DOHH2 (cell line): ENCODE results near the gene PPP1R7.

Source experiments
- H3F3A ChIP-seq: fragments of 200-600 bp; sonication (generic), shearing (Covaris generic); 2 replicates; pipeline ENCODE4 v1.6.0; 2016; ENCODE audit warnings: antibody characterized with exemption, mild to moderate bottlenecking; ENCODE audit not compliant: control insufficient read depth, insufficient read depth
- H3K27ac ChIP-seq: fragments of 200-600 bp; sonication (generic); 2 replicates; pipeline ENCODE4 v1.5.1; 2014; ENCODE audit warnings: low read depth, mild to moderate bottlenecking, low read length, moderate library complexity
- H3K27me3 ChIP-seq: fragments of 200-600 bp; sonication (generic); 2 replicates; pipeline ENCODE4 v1.6.1; 2014; ENCODE audit warnings: mild to moderate bottlenecking, low read length, mixed read lengths; ENCODE audit not compliant: control insufficient read depth
- H3K36me3 ChIP-seq: fragments of 200-600 bp; sonication (generic); 2 replicates; pipeline ENCODE4 v1.6.1; 2014; ENCODE audit warnings: mild to moderate bottlenecking, low read length, moderate library complexity, mixed read lengths; ENCODE audit not compliant: control insufficient read depth
- H3K4me1 ChIP-seq: fragments of 200-600 bp; sonication (generic); 2 replicates; pipeline ENCODE4 v1.6.1; 2014; ENCODE audit warnings: mild to moderate bottlenecking, low read length, mixed read lengths; ENCODE audit not compliant: control insufficient read depth
- H3K4me2 ChIP-seq: fragments of 200-600 bp; sonication (generic); 2 replicates; pipeline ENCODE4 v1.6.0; 2014; ENCODE audit warnings: mild to moderate bottlenecking, low read length, moderate library complexity
- H3K4me3 ChIP-seq: fragments of 200-600 bp; sonication (generic); 2 replicates; pipeline ENCODE4 v1.5.1; 2014; ENCODE audit warnings: mild to moderate bottlenecking, low read length, mixed read lengths
- H3K79me2 ChIP-seq: fragments of 200-600 bp; sonication (generic); 2 replicates; pipeline ENCODE4 v1.6.1; 2014; ENCODE audit warnings: mild to moderate bottlenecking, low read length, mixed read lengths; ENCODE audit not compliant: control insufficient read depth
- H3K9me2 ChIP-seq: fragments of 200-600 bp; sonication (generic); replicated peaks from 2 replicates; pipeline ENCODE4 v1.6.1; 2014; ENCODE audit warnings: mild to moderate bottlenecking, low read length, mixed read lengths; ENCODE audit not compliant: control insufficient read depth
- H3K9me3 ChIP-seq: fragments of 200-600 bp; sonication (generic); 2 replicates; pipeline ENCODE4 v1.6.1; 2014; ENCODE audit warnings: antibody characterized with exemption, low read length, mixed read lengths; ENCODE audit not compliant: control insufficient read depth, insufficient read depth
- H4K20me1 ChIP-seq: fragments of 200-600 bp; sonication (generic); 2 replicates; pipeline ENCODE4 v1.6.0; 2014; ENCODE audit warnings: low read depth, mild to moderate bottlenecking, antibody characterized with exemption, low read length, moderate library complexity; ENCODE audit not compliant: control insufficient read depth, insufficient read depth
- CTCF ChIP-seq: fragments of 200-600 bp; sonication (generic); IDR thresholded peaks from one replicate; pipeline ENCODE4 v1.5.1; 2014; ENCODE audit warnings: antibody characterized with exemption, mild to moderate bottlenecking, low read depth, low read length; ENCODE audit not compliant: poor library complexity, severe bottlenecking
- EZH2phosphoT487 ChIP-seq: fragments of 200-600 bp; sonication (generic); IDR thresholded peaks from 2 replicates; pipeline ENCODE4 v1.6.1; 2017; ENCODE audit warnings: borderline replicate concordance, mild to moderate bottlenecking, antibody characterized with exemption, low read length, moderate library complexity, mixed read lengths

The PPP1R7 gene

GRCh38 chr2:241132538-241133435 is 17.5 kb upstream of the PPP1R7 start:
- no peaks in the 10 kb centered on the region for H3F3A ChIP-seq
- H3K4me2 ChIP-seq: no peak overlapping the region
- peaks cover 35% of the 10 kb centered on the region for H3K36me3 ChIP-seq
- no peak overlapping the region for H3K4me3 ChIP-seq
- H3K4me1 ChIP-seq: no peaks in the 10 kb centered on the region
- no peak overlapping the region for H3K27ac ChIP-seq
- H3K9me2 ChIP-seq: no peaks in the 10 kb centered on the region
- no peaks in the 10 kb centered on the region for H3K27me3 ChIP-seq
- no peaks in the 10 kb centered on the region for H3K9me3 ChIP-seq
- no peaks in the 10 kb centered on the region for H3K79me2 ChIP-seq
- no peaks in the 10 kb centered on the region for H4K20me1 ChIP-seq
- TF ChIP-seq CTCF (no peak), EZH2phosphoT487 (no peak)

- H3K4me1 ChIP-seq: no peaks in the 10 kb centered on the region
- no peak for TF ChIP-seq CTCF
- TF ChIP-seq EZH2phosphoT487: no peak
- no peak overlapping the region for H3K4me2 ChIP-seq
- no peaks in the 10 kb centered on the region for H3K9me2 ChIP-seq
- H3K27me3 ChIP-seq: no peaks in the 10 kb centered on the region
- H3K9me3 ChIP-seq: no peaks in the 10 kb centered on the region
- no peaks in the 10 kb centered on the region for H3K79me2 ChIP-seq
- peaks cover 41% of the 10 kb centered on the region for H3K36me3 ChIP-seq
- no peak overlapping the region for H3K27ac ChIP-seq
- no peak overlapping the region for H3K4me3 ChIP-seq
- H3F3A ChIP-seq: no peaks in the 10 kb centered on the region
- no peaks in the 10 kb centered on the region for H4K20me1 ChIP-seq
Measured at GRCh38 chr2:241133436-241133820, 16.8 kb upstream of the PPP1R7 start.

- Histone ChIP-seq H3K27me3 (no peaks in the 10 kb centered on the region), H3K36me3 (peaks cover 54% of the 10 kb centered on the region)
Measured at GRCh38 chr2:241134711-241135110, 15.6 kb upstream of the PPP1R7 start.

More at GRCh38 chr2:241134711-241135110, 15.6 kb upstream of the PPP1R7 start:
- Histone ChIP-seq H3K79me2 (no peaks in the 10 kb centered on the region), H3K4me2 (no peak overlapping the region), H3K27ac (no peak overlapping the region), H3K4me3 (no peak overlapping the region), H3K9me3 (no peaks in the 10 kb centered on the region), H4K20me1 (no peaks in the 10 kb centered on the region), H3K4me1 (no peaks in the 10 kb centered on the region), H3F3A (no peaks in the 10 kb centered on the region), H3K9me2 (no peaks in the 10 kb centered on the region)
- TF ChIP-seq EZH2phosphoT487: no peak
- no peak for TF ChIP-seq CTCF
